Fibroblast of mammary gland (primary cell): ENCODE data around the gene TAF3.

Experiments
- DNase-seq: peaks from one replicate; pipeline ENCODE4 v3.0.0-alpha.2; 2010; ENCODE audit warnings: low read depth
- H3K4me3 ChIP-seq: 2 replicates; pipeline ENCODE4 v1.5.1; 2011; ENCODE audit warnings: low read depth, mild to moderate bottlenecking, low read length, moderate library complexity; ENCODE audit not compliant: control insufficient read depth
- TF ChIP-seq, protein P1 (sequence below): conservative IDR thresholded peaks from 2 replicates; pipeline ENCODE4 v1.5.1; 2011; ENCODE audit warnings: low read depth, low read length, inconsistent platforms; ENCODE audit not compliant: control insufficient read depth, insufficient read depth

The TAF3 gene

DNA sequence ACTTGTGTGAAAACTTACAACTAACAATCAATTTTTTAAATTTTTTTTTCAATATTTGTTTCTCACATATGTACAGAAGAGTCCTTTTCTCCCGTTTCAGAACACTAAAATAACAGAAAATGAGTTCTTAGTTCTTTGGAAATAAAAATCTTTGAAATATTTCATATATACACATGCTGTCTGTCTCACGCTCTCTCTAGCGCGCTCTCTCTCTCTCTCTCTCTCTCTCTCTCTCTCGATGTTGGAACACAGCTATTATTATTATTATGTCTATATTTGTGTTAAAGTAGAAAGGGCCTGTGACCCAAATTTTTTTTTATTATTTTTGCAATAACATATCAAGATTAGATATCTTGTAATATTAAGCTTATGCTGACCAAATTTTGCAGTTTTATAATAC, 139.3 kb downstream of the TAF3 start:
- no peak for DNase-seq
- TF ChIP-seq, protein P1, sequence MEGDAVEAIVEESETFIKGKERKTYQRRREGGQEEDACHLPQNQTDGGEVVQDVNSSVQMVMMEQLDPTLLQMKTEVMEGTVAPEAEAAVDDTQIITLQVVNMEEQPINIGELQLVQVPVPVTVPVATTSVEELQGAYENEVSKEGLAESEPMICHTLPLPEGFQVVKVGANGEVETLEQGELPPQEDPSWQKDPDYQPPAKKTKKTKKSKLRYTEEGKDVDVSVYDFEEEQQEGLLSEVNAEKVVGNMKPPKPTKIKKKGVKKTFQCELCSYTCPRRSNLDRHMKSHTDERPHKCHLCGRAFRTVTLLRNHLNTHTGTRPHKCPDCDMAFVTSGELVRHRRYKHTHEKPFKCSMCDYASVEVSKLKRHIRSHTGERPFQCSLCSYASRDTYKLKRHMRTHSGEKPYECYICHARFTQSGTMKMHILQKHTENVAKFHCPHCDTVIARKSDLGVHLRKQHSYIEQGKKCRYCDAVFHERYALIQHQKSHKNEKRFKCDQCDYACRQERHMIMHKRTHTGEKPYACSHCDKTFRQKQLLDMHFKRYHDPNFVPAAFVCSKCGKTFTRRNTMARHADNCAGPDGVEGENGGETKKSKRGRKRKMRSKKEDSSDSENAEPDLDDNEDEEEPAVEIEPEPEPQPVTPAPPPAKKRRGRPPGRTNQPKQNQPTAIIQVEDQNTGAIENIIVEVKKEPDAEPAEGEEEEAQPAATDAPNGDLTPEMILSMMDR: no peak
- H3K4me3 ChIP-seq: no peak overlapping the region

DNA sequence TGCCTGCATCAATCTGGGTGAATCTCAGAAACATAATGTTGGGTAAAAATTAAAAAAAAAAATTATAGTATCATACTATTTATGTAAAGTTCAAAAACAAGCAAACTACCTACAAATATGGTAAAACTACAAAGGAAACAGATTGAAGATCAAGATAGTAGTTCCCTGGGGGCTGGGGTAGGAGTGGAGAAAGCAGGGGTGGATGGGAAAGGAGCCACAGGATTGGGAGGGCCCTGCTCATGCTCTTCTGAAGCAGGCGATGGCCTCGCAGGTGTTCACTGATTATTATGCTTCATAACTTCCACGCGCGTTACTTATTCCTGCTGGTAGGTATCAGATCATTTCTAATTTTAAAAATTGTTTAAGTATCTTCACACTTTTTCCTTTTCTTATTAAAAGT, 140.1 kb downstream of the TAF3 start:
- TF ChIP-seq, protein P1: no peak
- DNase-seq: no peak
- no peak overlapping the region for H3K4me3 ChIP-seq

- H3K4me3 ChIP-seq: no peak overlapping the region
- TF ChIP-seq, protein P1: no peak
- no peak for DNase-seq
These were observed 141.8 kb downstream of the TAF3 start for GRCh38 chr10:7960108-7960507.

DNA sequence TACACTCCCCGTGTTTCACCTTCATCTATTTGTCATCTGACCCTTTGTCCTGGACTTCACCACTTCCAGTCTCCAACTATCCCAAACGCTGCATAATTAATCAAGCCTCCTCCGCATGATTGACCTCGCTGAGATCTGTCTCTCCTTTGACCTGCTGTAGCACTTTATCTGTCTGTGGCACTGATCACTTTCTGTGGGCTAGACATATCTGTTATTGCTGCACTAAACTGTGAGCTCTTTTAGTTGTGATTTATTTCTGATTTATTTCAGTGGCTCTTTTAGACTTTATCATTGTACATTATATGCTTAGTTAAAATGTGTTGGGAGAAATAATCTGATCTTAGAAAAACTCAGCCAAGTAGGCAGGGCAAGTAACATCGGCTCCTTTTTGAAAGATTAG, 144.3 kb downstream of the TAF3 start:
- TF ChIP-seq, protein P1: no peak
- no peak overlapping the region for H3K4me3 ChIP-seq
- DNase-seq: no peak

- H3K4me3 ChIP-seq: no peak overlapping the region
- TF ChIP-seq, protein P1: no peak
- no peak for DNase-seq
These were observed 147.2 kb downstream of the TAF3 start for GRCh38 chr10:7965457-7965856.

GRCh38 chr10:7967035-7967434, 148.7 kb downstream of the TAF3 start:
- DNase-seq: no peak
- TF ChIP-seq, protein P1: no peak
- H3K4me3 ChIP-seq: no peak overlapping the region

DNA sequence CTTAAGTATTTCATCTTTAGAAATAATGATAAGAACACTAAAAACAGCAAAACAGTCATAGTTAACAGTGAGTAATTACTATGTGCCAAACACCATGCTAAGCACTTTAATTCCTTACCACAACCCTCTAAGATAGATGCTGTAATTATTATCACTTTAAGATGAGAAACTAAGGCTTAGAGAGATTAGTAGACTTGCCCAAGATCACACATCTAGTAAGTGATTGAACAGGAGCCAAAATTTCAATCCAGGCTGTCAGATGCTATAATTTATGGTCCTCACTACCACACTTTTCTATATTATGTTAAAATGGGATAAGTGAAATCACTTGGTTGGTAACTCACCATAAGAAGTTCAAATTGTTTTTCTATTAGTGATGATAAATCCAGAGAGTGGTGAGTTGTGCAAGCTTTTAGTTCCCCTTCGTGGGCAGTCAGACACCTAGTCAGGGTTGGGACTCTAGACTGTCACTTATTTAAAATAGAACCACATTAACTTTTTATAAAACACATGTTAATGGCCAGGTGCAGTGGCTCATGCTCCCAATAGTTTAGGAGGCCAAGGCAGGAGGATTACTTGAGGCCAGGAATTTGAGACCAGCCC, 150.3 kb downstream of the TAF3 start:
- H3K4me3 ChIP-seq: no peak overlapping the region
- TF ChIP-seq, protein P1: no peak
- DNase-seq: no peak
